VCaP (cell line): ENCODE results near the gene ARPC1B.
A peak's percentile ranks its signal among the peaks of the same experiment; 100 is the strongest.

Experiments used
- H3K27ac ChIP-seq: fragments of 450-650 bp; 2 replicates; pipeline ENCODE4 v1.5.1; 2017
- TF ChIP-seq, protein P1 (sequence below): fragments of 450-650 bp; conservative IDR thresholded peaks from 2 replicates; pipeline ENCODE4 v1.5.1; 2017; ENCODE audit warnings: mild to moderate bottlenecking, moderate library complexity

Gene ARPC1B

DNA sequence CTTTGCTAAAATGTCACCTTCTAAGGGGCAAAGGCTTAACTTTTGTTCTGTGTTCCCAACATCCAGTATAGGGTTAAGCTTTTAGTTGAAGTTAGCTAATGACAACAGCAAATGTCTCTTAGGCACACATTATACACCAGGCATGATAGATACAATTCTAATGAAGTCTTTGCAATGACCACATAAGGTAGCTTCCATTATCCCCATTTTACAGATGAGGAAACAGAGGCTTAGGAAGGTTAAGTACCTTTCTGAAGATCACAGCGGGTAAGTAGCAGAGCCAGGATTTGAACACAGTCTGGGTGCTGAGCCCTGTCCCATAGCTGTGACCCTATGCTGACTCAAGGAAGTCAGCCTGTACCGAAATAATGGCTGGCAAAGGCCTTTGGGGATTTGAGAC, 36.1 kb downstream of the ARPC1B start:
- peak overlapping the region; percentile 100 for H3K27ac ChIP-seq
- TF ChIP-seq, protein P1, sequence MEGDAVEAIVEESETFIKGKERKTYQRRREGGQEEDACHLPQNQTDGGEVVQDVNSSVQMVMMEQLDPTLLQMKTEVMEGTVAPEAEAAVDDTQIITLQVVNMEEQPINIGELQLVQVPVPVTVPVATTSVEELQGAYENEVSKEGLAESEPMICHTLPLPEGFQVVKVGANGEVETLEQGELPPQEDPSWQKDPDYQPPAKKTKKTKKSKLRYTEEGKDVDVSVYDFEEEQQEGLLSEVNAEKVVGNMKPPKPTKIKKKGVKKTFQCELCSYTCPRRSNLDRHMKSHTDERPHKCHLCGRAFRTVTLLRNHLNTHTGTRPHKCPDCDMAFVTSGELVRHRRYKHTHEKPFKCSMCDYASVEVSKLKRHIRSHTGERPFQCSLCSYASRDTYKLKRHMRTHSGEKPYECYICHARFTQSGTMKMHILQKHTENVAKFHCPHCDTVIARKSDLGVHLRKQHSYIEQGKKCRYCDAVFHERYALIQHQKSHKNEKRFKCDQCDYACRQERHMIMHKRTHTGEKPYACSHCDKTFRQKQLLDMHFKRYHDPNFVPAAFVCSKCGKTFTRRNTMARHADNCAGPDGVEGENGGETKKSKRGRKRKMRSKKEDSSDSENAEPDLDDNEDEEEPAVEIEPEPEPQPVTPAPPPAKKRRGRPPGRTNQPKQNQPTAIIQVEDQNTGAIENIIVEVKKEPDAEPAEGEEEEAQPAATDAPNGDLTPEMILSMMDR, result no peak

DNA sequence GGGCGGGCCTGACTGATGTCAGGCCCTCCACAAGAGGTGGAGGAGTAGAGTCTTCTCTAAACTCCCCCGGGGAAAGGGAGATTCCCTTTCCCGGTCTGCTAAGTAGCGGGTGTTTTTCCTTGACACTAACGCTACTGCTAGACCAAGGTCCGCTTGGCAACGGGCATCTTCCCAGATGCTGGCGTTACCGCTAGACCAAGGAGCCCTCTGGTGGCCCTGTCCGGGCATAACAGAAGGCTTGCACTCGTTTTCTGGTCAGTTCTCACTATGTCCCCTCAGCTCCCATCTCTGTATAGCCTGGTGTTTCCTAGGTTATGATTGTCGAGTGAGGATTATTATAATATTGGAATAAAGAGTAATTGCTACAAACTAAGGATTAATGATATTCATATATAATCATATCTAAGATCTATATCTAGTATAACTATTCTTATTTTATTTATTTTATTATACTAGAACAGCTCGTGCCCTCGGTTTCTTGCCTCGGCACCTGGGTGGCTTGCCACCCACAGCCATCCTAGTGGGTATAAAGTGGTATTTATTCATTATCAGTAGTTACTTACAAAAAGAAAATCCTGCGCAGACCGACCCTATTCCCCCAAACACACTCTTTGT, 41.1 kb downstream of the ARPC1B start:
- TF ChIP-seq, protein P1, result peak; percentile 80
- 0 out of 2 replicates have a peak overlapping the region, but pooled peaks have one; percentile 8 for H3K27ac ChIP-seq

DNA sequence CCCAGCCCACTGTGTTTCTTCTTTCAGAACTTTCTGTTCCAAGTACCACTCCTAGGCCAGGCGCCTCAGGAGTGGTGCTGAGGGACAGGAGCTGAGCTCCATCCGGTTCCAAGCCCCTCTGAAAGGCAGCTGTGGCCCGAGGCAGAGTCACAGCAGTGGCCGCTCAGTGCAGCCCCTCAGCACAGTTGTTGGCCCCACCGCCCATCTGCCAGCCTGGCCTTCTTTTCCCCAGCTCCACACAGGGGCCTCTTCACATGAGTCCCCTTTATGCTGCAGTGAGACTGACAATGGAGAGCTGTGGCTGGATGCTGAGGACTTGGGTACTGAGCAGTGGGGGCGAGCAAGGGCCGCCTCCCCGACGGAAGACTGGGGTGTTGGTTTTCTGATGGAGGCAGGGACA, 43.7 kb downstream of the ARPC1B start:
- no peak overlapping the region for H3K27ac ChIP-seq
- TF ChIP-seq, protein P1, result no peak

DNA sequence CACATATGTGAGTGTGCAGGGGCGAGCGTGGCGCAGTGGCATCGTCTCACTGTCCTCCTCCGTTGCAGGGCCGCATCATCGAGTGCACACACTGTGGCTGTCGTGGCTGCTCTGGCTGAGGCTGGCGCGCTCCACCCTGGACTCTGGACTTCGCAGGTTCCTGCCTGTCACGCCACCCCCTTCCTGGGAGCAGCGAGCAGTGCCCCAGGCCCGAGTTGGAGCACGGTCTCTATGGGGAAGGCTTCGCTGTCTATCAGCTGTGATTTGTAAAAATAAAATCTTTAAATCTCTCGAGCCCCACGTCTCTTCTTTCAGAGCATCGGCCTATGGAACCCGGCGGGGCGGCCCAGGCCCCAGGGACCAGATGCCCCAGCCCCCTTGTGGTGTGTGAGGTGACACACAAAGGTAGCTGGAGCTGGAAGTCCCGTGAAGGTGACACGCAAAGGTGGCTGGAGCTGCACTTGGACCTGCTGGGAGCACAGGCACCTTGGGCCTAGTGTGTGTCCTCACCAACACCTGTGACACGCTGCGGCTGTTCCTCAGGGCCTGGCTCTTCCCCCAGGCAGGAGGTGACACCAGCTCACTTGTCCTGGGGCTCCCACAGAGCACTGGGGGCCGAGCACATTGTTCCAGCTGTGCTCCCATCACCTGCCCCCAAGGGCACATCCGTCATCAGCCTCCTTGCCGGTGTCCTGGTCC, 44.9 kb downstream of the ARPC1B start:
- no peak overlapping the region for H3K27ac ChIP-seq
- TF ChIP-seq, protein P1, result no peak

DNA sequence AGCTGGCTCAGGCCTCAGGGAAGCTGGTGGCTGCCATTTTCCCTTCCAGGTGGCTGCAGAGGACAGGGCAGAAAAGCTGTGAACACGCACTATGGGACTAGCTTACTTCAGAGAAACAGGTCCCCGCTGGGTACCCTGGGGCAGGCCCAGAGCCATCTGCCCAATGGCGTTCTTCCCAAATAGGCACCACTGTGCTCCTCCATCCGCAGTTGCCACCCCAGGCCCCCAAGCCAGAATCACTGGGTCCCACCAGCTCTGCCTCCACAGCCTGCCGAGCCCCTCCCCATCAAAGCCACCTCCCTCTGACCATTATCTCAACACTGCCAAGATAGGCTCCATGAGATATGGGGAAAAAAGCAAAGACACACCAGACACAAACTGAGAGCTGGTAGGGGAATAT, 45.7 kb downstream of the ARPC1B start:
- TF ChIP-seq, protein P1, result no peak

DNA sequence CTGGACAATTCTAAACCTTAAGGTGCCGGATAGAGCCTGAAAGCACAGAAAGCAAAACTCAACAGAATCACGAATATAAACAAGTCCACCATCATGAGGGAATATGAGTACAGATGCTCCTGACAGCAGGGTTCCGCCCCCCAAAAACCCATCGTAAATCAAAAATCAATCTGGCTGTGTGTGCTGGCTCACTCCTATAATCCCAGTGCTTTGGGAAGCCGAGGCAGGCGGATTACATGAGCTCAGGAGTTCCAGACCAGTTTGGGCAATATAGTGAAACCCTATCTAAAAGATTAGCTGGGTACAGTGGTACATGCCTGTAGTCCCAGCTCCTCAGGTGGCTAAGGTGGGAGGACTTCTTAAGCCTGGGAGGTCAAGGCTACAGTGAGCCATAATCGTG, 46.5 kb downstream of the ARPC1B start:
- TF ChIP-seq, protein P1, result no peak
- H3K27ac ChIP-seq, result no peak overlapping the region

More for the DNA sequence above, 45.7 kb downstream of the ARPC1B start:
- no peak overlapping the region for H3K27ac ChIP-seq

DNA sequence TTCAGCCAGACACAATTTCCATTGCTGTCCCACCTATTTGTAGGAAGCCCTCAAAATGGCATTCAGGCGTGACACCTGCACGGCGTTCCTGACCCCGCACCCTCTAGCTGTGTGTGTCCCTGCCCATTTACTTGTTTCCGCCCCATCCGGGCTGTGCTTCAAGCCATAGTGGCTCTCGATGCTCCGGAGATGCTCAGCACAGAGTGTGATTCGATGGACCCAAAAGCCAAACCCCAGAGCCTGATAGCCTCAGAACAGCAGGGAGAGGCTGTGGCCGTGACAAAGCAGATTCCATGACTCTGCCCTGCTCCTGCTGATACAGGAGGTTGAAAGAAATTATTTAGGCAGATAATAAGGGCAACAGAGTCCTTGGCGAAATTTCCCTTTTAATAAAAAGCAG, 47.7 kb downstream of the ARPC1B start:
- TF ChIP-seq, protein P1, result no peak
- no peak overlapping the region for H3K27ac ChIP-seq
